WTC11 (cell line): ENCODE measurements around the gene MFSD11. TPM values are rescaled to one million over a fixed set of nuclear protein-coding genes. Genes with fewer than 3 reads are reported as not detected.
A peak's percentile ranks its signal among the peaks of the same experiment; 100 is the strongest.
"Not testable (repeated sequence)": the region's sequence is repeated elsewhere in the genome, so short reads cannot be mapped to it uniquely, and the experiment has no call there.

Experiments used
- ATAC-seq: fragments of 200-7000 bp; cut with Tn5 transposase; 2 replicates; pipeline ENCODE4 v1.10.0; 2021; ENCODE audit warnings: mild to moderate bottlenecking, moderate library complexity
- CTCF ChIA-PET: fragments of 300-600 bp; sonication (Branson Sonifier 250); formaldehyde crosslinking; loops from one replicate; lab custom pipeline; 2021; ENCODE audit warnings: antibody characterized with exemption; lab: Charles Lee
- POLR2A ChIA-PET: fragments of 350-600 bp; sonication (Branson Sonifier 250); formaldehyde crosslinking; loops from one replicate; lab custom pipeline; 2021; ENCODE audit warnings: antibody characterized with exemption; lab: Charles Lee
- DNase-seq: peaks from one replicate; pipeline ENCODE4 v3.0.0; 2021; ENCODE audit warnings: low spot score
- H3K27ac Mint-ChIP-seq: 2 replicates; pipeline ENCODE4 v1.8.0; 2021; ENCODE audit warnings: mixed read lengths
- H3K27me3 Mint-ChIP-seq: 2 replicates; pipeline ENCODE4 v1.8.0; 2021; ENCODE audit warnings: low read depth, mild to moderate bottlenecking, moderate library complexity, mixed read lengths
- H3K36me3 Mint-ChIP-seq: 2 replicates; pipeline ENCODE4 v1.8.0; 2021; ENCODE audit warnings: mixed read lengths
- H3K4me1 Mint-ChIP-seq: 2 replicates; pipeline ENCODE4 v1.8.0; 2022; ENCODE audit warnings: mixed read lengths
- H3K4me3 Mint-ChIP-seq: 2 replicates; pipeline ENCODE4 v1.8.0; 2021; ENCODE audit warnings: mild to moderate bottlenecking, moderate library complexity, mixed read lengths
- H3K9me3 Mint-ChIP-seq: 2 replicates; pipeline ENCODE4 v1.8.0; 2021; ENCODE audit warnings: mixed read lengths
- CREB1 ChIP-seq: sonication (generic); formaldehyde crosslinking; IDR thresholded peaks from 2 replicates; pipeline ENCODE4 v1.8.0; 2023; ENCODE audit warnings: mild to moderate bottlenecking, missing genetic modification reagents
- CREM ChIP-seq: sonication (generic); formaldehyde crosslinking; IDR thresholded peaks from 2 replicates; pipeline ENCODE4 v1.8.1; 2022; ENCODE audit warnings: mild to moderate bottlenecking, missing genetic modification reagents, moderate library complexity
- ERG ChIP-seq: fragments of 250-450 bp; sonication (Bioruptor Pico); IDR thresholded peaks from 2 replicates; pipeline ENCODE4 v1.8.0; 2021; ENCODE audit warnings: mild to moderate bottlenecking
- ESRRA ChIP-seq: sonication (generic); formaldehyde crosslinking; IDR thresholded peaks from 2 replicates; pipeline ENCODE4 v1.8.1; 2022; ENCODE audit warnings: mild to moderate bottlenecking, missing genetic modification reagents, borderline replicate concordance
- FOXJ3 ChIP-seq: sonication (generic); formaldehyde crosslinking; IDR thresholded peaks from 2 replicates; pipeline ENCODE4 v1.9.0; 2021; ENCODE audit warnings: missing genetic modification reagents, mild to moderate bottlenecking, borderline replicate concordance
- IRF2 ChIP-seq: sonication (generic); formaldehyde crosslinking; IDR thresholded peaks from 2 replicates; pipeline ENCODE4 v1.8.0; 2022; ENCODE audit warnings: low read depth, missing genetic modification reagents, borderline replicate concordance
- JUN ChIP-seq: sonication (generic); formaldehyde crosslinking; IDR thresholded peaks from 2 replicates; pipeline ENCODE4 v1.8.0; 2023; ENCODE audit warnings: mild to moderate bottlenecking, missing genetic modification reagents
- NFE2L1 ChIP-seq: sonication (generic); formaldehyde crosslinking; IDR thresholded peaks from 2 replicates; pipeline ENCODE4 v1.8.1; 2023; ENCODE audit warnings: missing genetic modification reagents
- PREB ChIP-seq: sonication (generic); formaldehyde crosslinking; IDR thresholded peaks from 2 replicates; pipeline ENCODE4 v1.8.1; 2022; ENCODE audit warnings: mild to moderate bottlenecking, missing genetic modification reagents, moderate library complexity, borderline replicate concordance
- PRRX2 ChIP-seq: fragments of 250-450 bp; sonication (Bioruptor Pico); IDR thresholded peaks from 2 replicates; pipeline ENCODE4 v1.8.0; 2021; ENCODE audit warnings: mild to moderate bottlenecking
- TEAD1 ChIP-seq: sonication (generic); formaldehyde crosslinking; IDR thresholded peaks from 2 replicates; pipeline ENCODE4 v1.8.0; 2022; ENCODE audit warnings: mild to moderate bottlenecking, missing genetic modification reagents
- TEAD4 ChIP-seq: sonication (generic); formaldehyde crosslinking; IDR thresholded peaks from 2 replicates; pipeline ENCODE4 v1.8.0; 2022; ENCODE audit warnings: mild to moderate bottlenecking, missing genetic modification reagents
- TP53 ChIP-seq: sonication (generic); formaldehyde crosslinking; IDR thresholded peaks from 2 replicates; pipeline ENCODE4 v1.8.1; 2023; ENCODE audit warnings: mild to moderate bottlenecking, missing genetic modification reagents
- ZNF121 ChIP-seq: sonication (generic); formaldehyde crosslinking; IDR thresholded peaks from 2 replicates; pipeline ENCODE4 v1.8.0; 2023; ENCODE audit warnings: missing genetic modification reagents
- ZNF423 ChIP-seq: fragments of 250-450 bp; sonication (Bioruptor Pico); IDR thresholded peaks from 2 replicates; pipeline ENCODE4 v2.1.2; 2022; ENCODE audit warnings: mild to moderate bottlenecking, moderate library complexity
- ZNF671 ChIP-seq: fragments of 250-450 bp; sonication (Bioruptor Pico); IDR thresholded peaks from 2 replicates; pipeline ENCODE4 v1.8.0; 2021; ENCODE audit warnings: mild to moderate bottlenecking
- total RNA-seq: library from RNA; stranded (reverse); gene quantifications from 3 replicates; pipeline ENCODE4 v1.2.3, GENCODE V29; 2021
- TF ChIP-seq, protein P1 (sequence below): fragments of 200-600 bp; IDR thresholded peaks from 2 replicates; pipeline ENCODE4 v1.8.0; 2022; ENCODE audit warnings: antibody characterized with exemption
- TF ChIP-seq, protein P2 (sequence below): sonication (generic); formaldehyde crosslinking; IDR thresholded peaks from 2 replicates; pipeline ENCODE4 v1.8.0; 2023; ENCODE audit warnings: missing genetic modification reagents
- TF ChIP-seq, protein P3 (sequence below): fragments of 250-450 bp; sonication (Bioruptor Pico); IDR thresholded peaks from 2 replicates; pipeline ENCODE4 v1.9.0; 2021; ENCODE audit warnings: mild to moderate bottlenecking
- TF ChIP-seq, protein P4 (sequence below): fragments of 250-450 bp; sonication (Bioruptor Pico); IDR thresholded peaks from 2 replicates; pipeline ENCODE4 v1.9.0; 2021; ENCODE audit warnings: mild to moderate bottlenecking

Gene MFSD11
- total RNA-seq, 1 experiment from 2014 or later, result 16.6 TPM

DNA sequence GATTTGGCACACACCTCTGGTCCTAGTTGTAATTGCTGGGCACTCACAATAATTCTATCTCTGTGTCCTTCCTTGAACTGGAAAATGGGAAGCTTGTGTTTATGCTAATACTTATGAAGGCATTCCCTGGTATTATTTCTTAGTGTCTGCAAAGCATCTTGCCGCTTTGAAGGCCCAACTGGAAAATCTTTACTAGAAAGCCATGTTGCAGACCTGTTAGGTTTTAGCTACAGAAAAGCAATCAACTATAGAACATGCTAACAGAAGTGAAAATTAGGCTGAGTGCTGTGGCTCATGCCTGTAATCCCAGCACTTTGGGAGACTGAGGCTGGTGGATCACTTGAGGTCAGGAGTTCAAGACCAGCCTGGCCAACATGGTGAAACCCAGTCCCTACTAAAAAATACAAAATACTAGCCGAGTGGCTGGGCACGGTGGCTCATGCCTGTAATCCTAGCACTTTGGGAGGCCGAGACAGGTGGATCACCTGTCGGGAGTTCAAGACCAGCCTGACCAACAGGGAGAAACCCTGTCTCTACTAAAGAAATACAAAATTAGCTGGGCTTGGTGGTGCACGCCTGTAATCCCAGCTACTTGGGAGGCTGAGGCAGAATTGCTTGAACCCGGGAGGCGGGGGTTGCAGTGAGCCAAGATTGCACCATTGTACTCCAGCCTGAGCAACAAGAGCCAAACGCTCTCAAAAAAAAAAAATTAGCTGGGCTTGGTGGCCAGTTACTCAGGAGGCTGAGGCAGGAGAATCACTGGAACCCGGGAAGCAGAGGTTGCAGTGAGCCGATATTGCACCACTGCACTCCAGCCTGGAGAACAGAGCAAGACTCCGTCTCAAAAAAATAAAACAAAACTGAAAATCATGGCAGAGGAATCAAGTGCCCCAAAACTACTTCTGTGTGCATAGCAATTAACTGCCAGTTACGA, 5.9 kb upstream of the MFSD11 start:
- CTCF ChIA-PET, result interaction anchor here (0.5 to 1.5 kb wide), 4 partner anchors 24 to 209 kb away, joined by 3 to 6 read pairs (median 3); no protein-coding TSS in a partner anchor
- peaks cover 55% of the 10 kb centered on the region for H3K36me3 Mint-ChIP-seq
- POLR2A ChIA-PET, result interaction anchor here (0.7 kb wide), 1 partner anchor 238 kb away, joined by 3 read pairs; no protein-coding TSS in a partner anchor

GRCh38 chr17:76732734-76733617, 4.9 kb upstream of the MFSD11 start:
- ChIA-PET POLR2A (no interaction called here), CTCF (interaction anchor here (0.5 to 1.5 kb wide), 5 partner anchors 25 to 1229 kb away, joined by 3 to 6 read pairs (median 3); no protein-coding TSS in a partner anchor)
- no peak for ATAC-seq
- Mint-ChIP-seq H3K27ac (peak overlapping the region; percentile 98), H3K27me3 (no peaks in the 10 kb centered on the region), H3K36me3 (peaks cover 55% of the 10 kb centered on the region), H3K9me3 (no peaks in the 10 kb centered on the region), H3K4me3 (peak overlapping the region; percentile 99), H3K4me1 (peaks cover 29% of the 10 kb centered on the region)
- no peak for DNase-seq
- TF ChIP-seq, protein P1, sequence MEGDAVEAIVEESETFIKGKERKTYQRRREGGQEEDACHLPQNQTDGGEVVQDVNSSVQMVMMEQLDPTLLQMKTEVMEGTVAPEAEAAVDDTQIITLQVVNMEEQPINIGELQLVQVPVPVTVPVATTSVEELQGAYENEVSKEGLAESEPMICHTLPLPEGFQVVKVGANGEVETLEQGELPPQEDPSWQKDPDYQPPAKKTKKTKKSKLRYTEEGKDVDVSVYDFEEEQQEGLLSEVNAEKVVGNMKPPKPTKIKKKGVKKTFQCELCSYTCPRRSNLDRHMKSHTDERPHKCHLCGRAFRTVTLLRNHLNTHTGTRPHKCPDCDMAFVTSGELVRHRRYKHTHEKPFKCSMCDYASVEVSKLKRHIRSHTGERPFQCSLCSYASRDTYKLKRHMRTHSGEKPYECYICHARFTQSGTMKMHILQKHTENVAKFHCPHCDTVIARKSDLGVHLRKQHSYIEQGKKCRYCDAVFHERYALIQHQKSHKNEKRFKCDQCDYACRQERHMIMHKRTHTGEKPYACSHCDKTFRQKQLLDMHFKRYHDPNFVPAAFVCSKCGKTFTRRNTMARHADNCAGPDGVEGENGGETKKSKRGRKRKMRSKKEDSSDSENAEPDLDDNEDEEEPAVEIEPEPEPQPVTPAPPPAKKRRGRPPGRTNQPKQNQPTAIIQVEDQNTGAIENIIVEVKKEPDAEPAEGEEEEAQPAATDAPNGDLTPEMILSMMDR, result no peak
- TF ChIP-seq, protein P2, sequence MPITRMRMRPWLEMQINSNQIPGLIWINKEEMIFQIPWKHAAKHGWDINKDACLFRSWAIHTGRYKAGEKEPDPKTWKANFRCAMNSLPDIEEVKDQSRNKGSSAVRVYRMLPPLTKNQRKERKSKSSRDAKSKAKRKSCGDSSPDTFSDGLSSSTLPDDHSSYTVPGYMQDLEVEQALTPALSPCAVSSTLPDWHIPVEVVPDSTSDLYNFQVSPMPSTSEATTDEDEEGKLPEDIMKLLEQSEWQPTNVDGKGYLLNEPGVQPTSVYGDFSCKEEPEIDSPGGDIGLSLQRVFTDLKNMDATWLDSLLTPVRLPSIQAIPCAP (CRISPR knock-in tag), result no peak
- no peak for TF ChIP-seq CREB1 (CRISPR knock-in tag)
- TF ChIP-seq TEAD4 (CRISPR knock-in tag), result no peak
- no peak for TF ChIP-seq FOXJ3
- no peak for TF ChIP-seq ZNF423
- TF ChIP-seq TP53 (CRISPR knock-in tag), result no peak
- TF ChIP-seq JUN (CRISPR knock-in tag), result no peak
- no peak for TF ChIP-seq IRF2 (CRISPR knock-in tag)
- TF ChIP-seq TEAD1 (CRISPR knock-in tag), result no peak
- no peak for TF ChIP-seq NFE2L1 (CRISPR knock-in tag)
- TF ChIP-seq ZNF121, result no peak
- TF ChIP-seq PRRX2 (CRISPR knock-in tag), result peak; percentile 90
- no peak for TF ChIP-seq ESRRA (CRISPR knock-in tag)
- 0 out of 2 replicates have a peak, but pooled peaks have one; percentile 5 for TF ChIP-seq CREM (CRISPR knock-in tag)
- TF ChIP-seq, protein P3, sequence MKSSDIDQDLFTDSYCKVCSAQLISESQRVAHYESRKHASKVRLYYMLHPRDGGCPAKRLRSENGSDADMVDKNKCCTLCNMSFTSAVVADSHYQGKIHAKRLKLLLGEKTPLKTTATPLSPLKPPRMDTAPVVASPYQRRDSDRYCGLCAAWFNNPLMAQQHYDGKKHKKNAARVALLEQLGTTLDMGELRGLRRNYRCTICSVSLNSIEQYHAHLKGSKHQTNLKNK, result no peak
- no peak for TF ChIP-seq PREB (CRISPR knock-in tag)

More for the DNA sequence above, 5.9 kb upstream of the MFSD11 start:
- peak; percentile 57; the same call in 1 of the 2 replicates for TF ChIP-seq ERG (CRISPR knock-in tag)
- 0 out of 2 replicates have a peak, but pooled peaks have one; percentile 57 for TF ChIP-seq ZNF671
- TF ChIP-seq CREM (CRISPR knock-in tag), result 0 out of 2 replicates have a peak, but pooled peaks have one; percentile 6
- TF ChIP-seq, protein P4, sequence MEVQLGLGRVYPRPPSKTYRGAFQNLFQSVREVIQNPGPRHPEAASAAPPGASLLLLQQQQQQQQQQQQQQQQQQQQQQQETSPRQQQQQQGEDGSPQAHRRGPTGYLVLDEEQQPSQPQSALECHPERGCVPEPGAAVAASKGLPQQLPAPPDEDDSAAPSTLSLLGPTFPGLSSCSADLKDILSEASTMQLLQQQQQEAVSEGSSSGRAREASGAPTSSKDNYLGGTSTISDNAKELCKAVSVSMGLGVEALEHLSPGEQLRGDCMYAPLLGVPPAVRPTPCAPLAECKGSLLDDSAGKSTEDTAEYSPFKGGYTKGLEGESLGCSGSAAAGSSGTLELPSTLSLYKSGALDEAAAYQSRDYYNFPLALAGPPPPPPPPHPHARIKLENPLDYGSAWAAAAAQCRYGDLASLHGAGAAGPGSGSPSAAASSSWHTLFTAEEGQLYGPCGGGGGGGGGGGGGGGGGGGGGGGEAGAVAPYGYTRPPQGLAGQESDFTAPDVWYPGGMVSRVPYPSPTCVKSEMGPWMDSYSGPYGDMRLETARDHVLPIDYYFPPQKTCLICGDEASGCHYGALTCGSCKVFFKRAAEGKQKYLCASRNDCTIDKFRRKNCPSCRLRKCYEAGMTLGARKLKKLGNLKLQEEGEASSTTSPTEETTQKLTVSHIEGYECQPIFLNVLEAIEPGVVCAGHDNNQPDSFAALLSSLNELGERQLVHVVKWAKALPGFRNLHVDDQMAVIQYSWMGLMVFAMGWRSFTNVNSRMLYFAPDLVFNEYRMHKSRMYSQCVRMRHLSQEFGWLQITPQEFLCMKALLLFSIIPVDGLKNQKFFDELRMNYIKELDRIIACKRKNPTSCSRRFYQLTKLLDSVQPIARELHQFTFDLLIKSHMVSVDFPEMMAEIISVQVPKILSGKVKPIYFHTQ (CRISPR knock-in tag), result 0 out of 2 replicates have a peak, but pooled peaks have one; percentile 14
- TF ChIP-seq, all 79 proteins: peak for 4; not testable (repeated sequence) for 75
- H3K27me3 Mint-ChIP-seq, ATAC-seq, H3K4me3 Mint-ChIP-seq, H3K9me3 Mint-ChIP-seq, DNase-seq: not testable (repeated sequence)
- Mint-ChIP-seq H3K27ac (peak overlapping the region; percentile 87), H3K4me1 (peaks cover 36% of the 10 kb centered on the region)
